ENCODE results near the gene FAM3D.

GRCh38 chr3:58633157-58633865 is 33.3 kb downstream of the FAM3D start:
- TF ChIP-seq POLR2A (IDR thresholded peaks at IDR 0.05) (no peak), CTCF (IDR thresholded peaks at IDR 0.05) (no peak)

Data from adrenal gland (tissue), 5 donors.